Right cardiac atrium (tissue), 5 donors: ENCODE data around the gene REN. TPM values are rescaled to one million over a fixed set of nuclear protein-coding genes. Genes with fewer than 3 reads are reported as not detected.
A peak's percentile ranks its signal among the peaks of the same experiment; 100 is the strongest.

ENCODE experiments used
- ATAC-seq, 2 donors: fragments of 200-7000 bp; cut with Tn5 transposase; one replicate each; pipeline versions ENCODE4 v1.8.0 to v1.9.1; 2020; ENCODE audit warnings: moderate library complexity in 2 of 2, mild to moderate bottlenecking in 1 of 2
- DNase-seq, 3 donors: peaks; one replicate each; pipeline ENCODE4 v3.0.0-alpha.2; 2020
- H3K27ac ChIP-seq: one replicate; pipeline ENCODE4 v1.5.1; 2013; ENCODE audit warnings: mild to moderate bottlenecking, low read length, control low read depth, moderate library complexity
- H3K27me3 ChIP-seq: one replicate; pipeline ENCODE4 v1.6.1; 2013; ENCODE audit not compliant: control insufficient read depth, insufficient read depth
- H3K4me1 ChIP-seq: one replicate; pipeline ENCODE4 v1.6.1; 2013; ENCODE audit warnings: low read length; ENCODE audit not compliant: control insufficient read depth, insufficient read depth
- H3K4me3 ChIP-seq: one replicate; pipeline ENCODE4 v1.5.1; 2013; ENCODE audit warnings: low read length, control low read depth
- H3K9me3 ChIP-seq: one replicate; pipeline ENCODE4 v1.6.1; 2013; ENCODE audit warnings: low read length; ENCODE audit not compliant: control insufficient read depth
- WGBS: extraction: QIAGEN DNeasy Blood & Tissue Kit; methylation state at CpG from one replicate; pipeline ENCODE4 v1.1.7; 2013; 5-methylcytosine and 5-hydroxymethylcytosine counted together
- intact Hi-C, 4 donors: fragments of 100-400 bp; cut with DNase I; formaldehyde crosslinking; loops; one replicate each; pipeline versions ENCODE4 v1.11.0 to v1.14.0; 2022 to 2023
- polyA plus RNA-seq: library from polyadenylated mRNA; stranded (reverse); fragments of 200-250 nt; gene quantifications from one replicate; pipeline ENCODE4 v1.2.3, GENCODE V29; 2013
- total RNA-seq, 4 donors: library from RNA; stranded (reverse); fragmentation: NEBNext Ultra II Directional; extraction: Animal tissue kit (Norgen Biotek cat#: 25700); gene quantifications; one replicate each; pipeline ENCODE4 v1.2.1, GENCODE V29; 2021
- donor health status: healthy with polysubstance abuse.
- donor health status: DM: no; HTN: yes; CAD: no.
- donor health status: DM: no; HTN: no; CAD: no.
- donor health status: DM: no; HTN: yes; CAD: no; lungs with severe emphysema.
- donor health status: DM: yes; HTN: yes; CAD: no.

Gene REN
- total and polyA plus RNA-seq, 5 donors: 0.51 to 2.9 (median 0.95) TPM; not detected in 1

GRCh38 chr1:204116539-204116938 is 49.6 kb downstream of the REN start:
- intact Hi-C loops: no loop called here
- ATAC-seq: no peak
- WGBS: 93% methylated on average over 4 of the region's 4 CpGs
- H3K27ac ChIP-seq: no peak overlapping the region
- no peaks in the 10 kb centered on the region for H3K27me3 ChIP-seq
- no peaks in the 10 kb centered on the region for H3K9me3 ChIP-seq
- DNase-seq: no peak
- no peaks in the 10 kb centered on the region for H3K4me1 ChIP-seq
- no peak overlapping the region for H3K4me3 ChIP-seq

GRCh38 chr1:204115116-204115515 is 51.0 kb downstream of the REN start:
- intact Hi-C loops: no loop called here
- 83% methylated on average over 4 of the region's 4 CpGs for WGBS
- Histone ChIP-seq H3K4me3 (no peak overlapping the region), H3K4me1 (no peaks in the 10 kb centered on the region), H3K9me3 (no peaks in the 10 kb centered on the region), H3K27me3 (no peaks in the 10 kb centered on the region), H3K27ac (no peak overlapping the region)
- DNase-seq (no peak), ATAC-seq (no peak)

GRCh38 chr1:204114606-204115005 is 51.5 kb downstream of the REN start:
- DNase-seq (peak in 1 of 3 donors; percentile 10), ATAC-seq (no peak)
- no peaks in the 10 kb centered on the region for H3K9me3 ChIP-seq
- H3K4me3 ChIP-seq: no peak overlapping the region
- 90% methylated on average over 4 of the region's 4 CpGs for WGBS
- no peaks in the 10 kb centered on the region for H3K4me1 ChIP-seq
- H3K27me3 ChIP-seq: no peaks in the 10 kb centered on the region
- H3K27ac ChIP-seq: no peak overlapping the region
- intact Hi-C loops: no loop called here

GRCh38 chr1:204113896-204114295 is 52.2 kb downstream of the REN start:
- WGBS: 77% methylated on average over 1 of the region's 1 CpG
- Histone ChIP-seq H3K4me1 (no peaks in the 10 kb centered on the region), H3K4me3 (no peak overlapping the region), H3K27ac (no peak overlapping the region), H3K9me3 (no peaks in the 10 kb centered on the region), H3K27me3 (no peaks in the 10 kb centered on the region)
- DNase-seq: no peak
- no peak for ATAC-seq
- intact Hi-C loops: no loop called here

- H3K4me1 ChIP-seq: peaks cover 4% of the 10 kb centered on the region
- WGBS: 83% methylated on average over 11 of the region's 11 CpGs
- no peak overlapping the region for H3K4me3 ChIP-seq
- intact Hi-C loops: no loop called here
- no peaks in the 10 kb centered on the region for H3K27me3 ChIP-seq
- no peak overlapping the region for H3K27ac ChIP-seq
- H3K9me3 ChIP-seq: no peaks in the 10 kb centered on the region
- ATAC-seq (peak in 1 of 2 donors; percentile 29), DNase-seq (no peak)
Observed at GRCh38 chr1:204112876-204113730, 53.0 kb downstream of the REN start.

GRCh38 chr1:204110894-204111633 is 55.1 kb downstream of the REN start:
- Histone ChIP-seq H3K9me3 (no peaks in the 10 kb centered on the region), H3K4me1 (peaks cover 8% of the 10 kb centered on the region), H3K27me3 (no peaks in the 10 kb centered on the region), H3K4me3 (no peak overlapping the region), H3K27ac (no peak overlapping the region)
- WGBS: 83% methylated on average over 5 of the region's 5 CpGs
- DNase-seq (no peak), ATAC-seq (no peak)
- intact Hi-C loops: no loop called here

- intact Hi-C loops: no loop called here
- no peaks in the 10 kb centered on the region for H3K27me3 ChIP-seq
- peak in 1 of 3 donors; percentile 66 for DNase-seq
- 46% methylated on average over 21 of the region's 21 CpGs for WGBS
- H3K4me1 ChIP-seq: peaks cover 15% of the 10 kb centered on the region
- H3K27ac ChIP-seq: peak overlapping the region; percentile 66
- no peaks in the 10 kb centered on the region for H3K9me3 ChIP-seq
- peak; percentile 30 to 81 for ATAC-seq
- no peak overlapping the region for H3K4me3 ChIP-seq
Observed at GRCh38 chr1:204108312-204109141, 57.6 kb downstream of the REN start.

GRCh38 chr1:204107892-204108291 is 58.2 kb downstream of the REN start:
- intact Hi-C loops: no loop called here
- Histone ChIP-seq H3K4me1 (peaks cover 20% of the 10 kb centered on the region), H3K27me3 (no peaks in the 10 kb centered on the region), H3K27ac (peak overlapping the region; percentile 66), H3K9me3 (no peaks in the 10 kb centered on the region), H3K4me3 (no peak overlapping the region)
- 83% methylated on average over 2 of the region's 2 CpGs for WGBS
- DNase-seq: no peak
- no peak for ATAC-seq

- Histone ChIP-seq H3K9me3 (no peaks in the 10 kb centered on the region), H3K27me3 (no peaks in the 10 kb centered on the region), H3K4me3 (no peak overlapping the region), H3K4me1 (peaks cover 25% of the 10 kb centered on the region), H3K27ac (no peak overlapping the region)
- intact Hi-C loops: no loop called here
- 98% methylated on average over 1 of the region's 1 CpG for WGBS
- ATAC-seq (no peak), DNase-seq (no peak)
Observed at GRCh38 chr1:204106825-204107224, 59.3 kb downstream of the REN start.

GRCh38 chr1:204105131-204105515 is 61.0 kb downstream of the REN start:
- WGBS: 77% methylated on average over 6 of the region's 6 CpGs
- ATAC-seq (no peak), DNase-seq (no peak)
- H3K27me3 ChIP-seq: no peaks in the 10 kb centered on the region
- no peak overlapping the region for H3K27ac ChIP-seq
- intact Hi-C loops: no loop called here
- no peak overlapping the region for H3K4me3 ChIP-seq
- no peaks in the 10 kb centered on the region for H3K9me3 ChIP-seq
- peaks cover 29% of the 10 kb centered on the region for H3K4me1 ChIP-seq
